ENCODE results near the gene IL1RN.

The IL1RN gene

DNA sequence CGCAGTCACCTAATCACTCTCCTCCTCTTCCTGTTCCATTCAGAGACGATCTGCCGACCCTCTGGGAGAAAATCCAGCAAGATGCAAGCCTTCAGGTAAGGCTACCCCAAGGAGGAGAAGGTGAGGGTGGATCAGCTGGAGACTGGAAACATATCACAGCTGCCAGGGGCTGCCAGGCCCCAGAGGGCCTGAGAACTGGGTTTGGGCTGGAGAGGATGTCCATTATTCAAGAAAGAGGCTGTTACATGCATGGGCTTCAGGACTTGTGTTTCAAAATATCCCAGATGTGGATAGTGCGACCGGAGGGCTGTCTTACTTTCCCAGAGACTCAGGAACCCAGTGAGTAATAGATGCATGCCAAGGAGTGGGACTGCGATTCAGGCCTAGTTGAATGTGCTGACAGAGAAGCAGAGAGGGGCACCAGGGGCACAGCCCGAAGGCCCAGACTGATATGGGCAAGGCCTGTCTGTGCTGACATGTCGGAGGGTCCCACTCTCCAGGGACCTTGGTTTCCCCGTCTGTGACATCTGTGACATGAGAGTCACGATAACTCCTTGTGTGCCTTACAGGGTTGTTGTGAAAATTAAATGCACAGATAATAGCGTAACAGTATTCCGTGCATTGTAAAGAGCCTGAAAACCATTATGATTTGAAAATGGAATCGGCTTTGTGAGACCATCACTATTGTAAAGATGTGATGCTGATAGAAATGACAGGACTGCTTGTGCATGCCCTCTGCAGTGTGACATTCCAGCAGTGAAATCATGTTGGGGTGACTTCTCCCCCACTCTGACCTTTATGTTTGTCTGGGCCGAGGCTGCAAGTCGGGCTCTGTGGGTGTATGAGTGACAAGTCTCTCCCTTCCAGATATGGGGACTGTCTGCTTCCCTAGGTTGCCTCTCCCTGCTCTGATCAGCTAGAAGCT, 510 bp downstream of the IL1RN start:
- no peak for DNase-seq (ENCODE audit: low read depth in 3 of 3)

DNA sequence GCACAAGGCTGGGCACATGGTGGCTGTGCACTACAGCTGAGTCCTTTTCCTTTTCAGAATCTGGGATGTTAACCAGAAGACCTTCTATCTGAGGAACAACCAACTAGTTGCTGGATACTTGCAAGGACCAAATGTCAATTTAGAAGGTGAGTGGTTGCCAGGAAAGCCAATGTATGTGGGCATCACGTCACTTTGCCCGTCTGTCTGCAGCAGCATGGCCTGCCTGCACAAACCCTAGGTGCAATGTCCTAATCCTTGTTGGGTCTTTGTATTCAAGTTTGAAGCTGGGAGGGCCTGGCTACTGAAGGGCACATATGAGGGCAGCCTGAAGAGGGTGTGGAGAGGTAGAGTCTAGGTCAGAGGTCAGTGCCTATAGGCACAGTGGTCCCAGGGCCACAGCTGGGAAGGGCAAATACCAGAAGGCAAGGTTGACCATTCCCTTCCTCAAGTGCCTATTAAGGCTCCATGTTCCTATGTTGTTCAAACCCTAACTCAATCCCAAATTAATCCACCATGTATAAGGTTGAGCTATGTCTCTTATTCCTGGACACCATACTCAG, 2.2 kb downstream of the IL1RN start:
- no peak for DNase-seq (ENCODE audit: low read depth in 3 of 3)

DNA sequence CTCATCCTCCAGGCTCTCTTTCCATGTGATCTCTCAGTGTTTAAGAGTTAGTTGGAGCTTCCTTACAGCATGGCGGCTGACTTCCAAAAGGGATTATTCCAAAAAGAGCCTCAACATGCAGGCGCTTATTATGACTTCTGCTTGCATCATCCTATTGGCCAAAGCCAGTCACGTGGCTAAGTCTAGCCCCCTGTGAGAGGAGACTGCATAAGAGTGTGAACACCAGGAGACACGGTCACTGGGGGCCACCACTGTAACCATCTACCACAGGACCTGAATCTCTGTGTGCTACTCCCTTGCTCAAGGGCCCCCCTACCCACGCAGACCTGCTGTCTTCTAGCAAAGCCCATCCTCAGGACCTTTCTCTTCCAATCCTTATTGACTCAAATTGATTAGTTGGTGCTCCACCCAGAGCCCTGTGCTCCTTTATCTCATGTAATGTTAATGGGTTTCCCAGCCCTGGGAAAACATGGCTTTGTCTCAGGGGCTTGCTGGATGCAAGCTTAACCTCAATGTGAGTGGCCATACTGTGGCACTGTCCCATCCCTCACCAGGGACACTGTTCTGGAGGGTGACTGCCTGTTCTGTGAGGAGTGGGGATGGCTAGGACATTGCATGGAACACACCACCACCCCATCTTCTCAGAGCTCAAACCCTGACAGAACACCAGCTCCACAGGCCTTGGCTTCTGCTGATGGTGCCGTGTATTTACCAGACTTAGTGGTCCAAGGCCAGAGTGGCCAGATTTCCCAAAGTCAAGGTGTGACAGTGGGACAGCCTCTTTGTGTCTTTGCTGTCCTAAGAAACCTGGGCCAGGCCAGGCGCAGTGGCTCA, 4.2 kb downstream of the IL1RN start:
- DNase-seq (ENCODE audit: low read depth in 3 of 3), result no peak

GRCh38 chr2:113132414-113133021, 5.1 kb downstream of the IL1RN start:
- DNase-seq (ENCODE audit: low read depth in 3 of 3), result no peak

DNA sequence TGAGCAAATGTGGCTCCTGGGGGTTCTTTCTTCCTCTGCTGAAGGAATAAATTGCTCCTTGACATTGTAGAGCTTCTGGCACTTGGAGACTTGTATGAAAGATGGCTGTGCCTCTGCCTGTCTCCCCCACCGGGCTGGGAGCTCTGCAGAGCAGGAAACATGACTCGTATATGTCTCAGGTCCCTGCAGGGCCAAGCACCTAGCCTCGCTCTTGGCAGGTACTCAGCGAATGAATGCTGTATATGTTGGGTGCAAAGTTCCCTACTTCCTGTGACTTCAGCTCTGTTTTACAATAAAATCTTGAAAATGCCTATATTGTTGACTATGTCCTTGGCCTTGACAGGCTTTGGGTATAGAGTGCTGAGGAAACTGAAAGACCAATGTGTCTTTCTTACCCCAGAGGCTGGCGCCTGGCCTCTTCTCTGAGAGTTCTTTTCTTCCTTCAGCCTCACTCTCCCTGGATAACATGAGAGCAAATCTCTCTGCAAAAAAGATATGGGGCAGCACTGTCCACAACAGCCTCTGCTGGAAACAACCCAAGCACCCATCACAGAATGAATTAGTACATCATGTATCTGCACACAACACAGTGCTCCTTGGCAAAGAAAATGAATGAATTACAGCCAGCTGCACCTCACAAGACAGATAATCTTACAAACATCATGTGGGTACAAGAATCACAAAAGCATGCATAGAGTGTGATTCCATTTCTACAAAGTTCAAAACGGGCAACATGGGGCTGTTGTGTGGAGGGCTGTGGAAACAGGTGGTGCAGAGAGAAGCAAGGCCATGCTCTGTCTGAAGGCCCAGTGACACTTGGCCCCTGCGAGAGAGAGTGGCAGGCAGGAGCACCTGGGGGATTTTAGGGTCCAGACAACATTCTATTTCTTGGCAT, 6.6 kb downstream of the IL1RN start:
- no peak for DNase-seq (ENCODE audit: low read depth in 3 of 3)

DNA sequence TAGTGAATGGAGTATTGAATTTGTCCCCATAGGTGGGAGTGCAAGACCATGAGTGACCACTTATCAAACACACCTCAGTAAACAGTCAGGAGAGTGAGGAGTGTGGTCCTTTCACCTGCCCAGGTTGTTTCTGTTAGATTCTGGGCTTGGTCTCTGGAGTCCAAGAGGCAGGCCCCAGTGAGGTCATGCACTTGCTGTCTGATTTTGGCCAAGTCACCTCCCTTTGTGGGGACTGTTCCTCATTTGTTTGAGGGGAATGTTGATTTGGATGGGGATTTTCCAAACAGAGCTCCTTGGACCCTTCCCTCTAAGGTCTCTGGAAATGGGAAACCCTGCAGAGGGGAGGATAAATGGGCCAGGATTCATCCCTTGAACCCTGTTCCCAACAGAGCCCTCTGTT, 7.3 kb downstream of the IL1RN start:
- DNase-seq (ENCODE audit: low read depth in 3 of 3), result no peak

DNA sequence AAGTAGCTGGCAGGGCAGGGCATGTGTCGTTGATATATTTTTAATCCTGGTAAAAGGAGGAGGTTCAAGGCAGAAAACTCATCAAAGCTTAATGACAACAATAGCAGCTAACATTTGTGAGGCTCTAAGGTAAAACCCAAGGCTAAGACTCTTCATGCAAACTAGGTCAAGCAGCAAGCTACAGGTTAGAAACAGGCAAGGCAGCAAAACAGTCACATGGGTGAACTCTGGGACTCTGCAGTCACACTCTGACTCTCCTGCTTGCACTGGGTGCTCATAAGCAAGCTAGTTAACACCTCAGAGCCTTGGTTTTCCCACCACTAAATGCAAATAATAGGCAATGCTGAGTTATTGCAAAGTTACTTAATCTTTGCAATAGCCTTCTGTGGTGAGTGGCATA, 7.9 kb downstream of the IL1RN start:
- no peak for DNase-seq (ENCODE audit: low read depth in 3 of 3)

GRCh38 chr2:113136828-113137775, 9.7 kb downstream of the IL1RN start:
- DNase-seq (ENCODE audit: low read depth in 3 of 3), result peak in 1 of 3 donors; percentile 32

GRCh38 chr2:113137827-113138226, 10.4 kb downstream of the IL1RN start:
- no peak for DNase-seq (ENCODE audit: low read depth in 3 of 3)

- peak in 1 of 3 donors; percentile 61 for DNase-seq (ENCODE audit: low read depth in 3 of 3)
Measured at GRCh38 chr2:113138428-113139322, 11.3 kb downstream of the IL1RN start.

DNA sequence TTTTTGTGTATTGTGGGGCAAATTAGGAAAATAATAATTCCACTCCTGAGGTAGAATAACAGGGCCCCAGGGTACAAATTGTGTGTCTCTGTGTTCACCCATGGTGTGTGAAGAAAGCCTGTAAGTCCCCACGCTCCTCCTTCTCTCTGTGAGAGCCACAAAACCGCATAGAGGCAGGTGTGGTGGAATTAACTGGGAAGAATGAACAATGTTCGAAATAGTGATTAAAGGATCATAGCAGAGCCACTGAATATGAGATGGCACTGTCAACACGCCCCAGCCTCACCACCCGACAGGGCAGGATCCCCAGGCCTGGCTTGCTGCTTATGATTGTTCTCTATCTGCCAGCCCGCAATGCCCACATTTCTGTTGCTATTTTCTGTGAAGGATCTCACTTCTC, 14.1 kb downstream of the IL1RN start:
- DNase-seq (ENCODE audit: low read depth in 3 of 3), result no peak

DNA sequence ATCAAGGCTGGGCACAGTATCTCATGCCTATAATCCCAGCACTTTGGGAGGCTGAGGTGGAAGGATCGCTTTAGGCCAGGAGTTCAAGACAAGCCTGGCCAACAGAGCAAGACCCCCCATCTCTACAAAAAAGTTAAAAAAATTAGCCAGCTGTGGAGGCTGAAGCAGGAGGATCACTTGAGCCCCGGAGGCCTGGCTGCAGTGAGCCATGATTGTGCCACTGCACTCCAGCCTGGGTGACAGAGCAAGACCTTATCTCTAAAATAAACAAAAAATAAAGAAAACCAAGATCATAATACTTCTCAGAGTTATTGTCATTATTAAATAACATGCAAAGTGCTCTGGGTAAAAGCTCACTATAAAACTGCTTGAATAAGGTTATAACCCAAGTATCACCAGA, 14.9 kb downstream of the IL1RN start:
- no peak for DNase-seq (ENCODE audit: low read depth in 3 of 3)

DNA sequence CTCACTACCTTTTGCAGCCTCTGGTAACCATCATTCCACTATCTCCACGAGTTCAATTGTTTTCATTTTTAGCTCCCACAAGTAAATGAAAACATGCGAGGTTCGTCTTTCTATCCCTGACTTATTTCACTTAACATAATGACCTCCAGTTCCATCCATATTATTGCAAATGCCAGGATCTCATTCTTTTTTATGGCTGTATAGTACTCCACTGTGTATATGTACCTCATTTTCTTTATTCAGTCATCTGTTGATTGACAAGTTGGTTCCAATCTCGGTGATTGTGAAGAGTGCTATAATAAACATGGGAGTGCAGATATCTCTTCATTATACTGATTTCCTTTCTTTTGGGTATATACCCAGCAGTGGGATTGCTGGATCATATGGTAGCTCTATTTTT, 16.9 kb downstream of the IL1RN start:
- no peak for DNase-seq (ENCODE audit: low read depth in 3 of 3)

DNA sequence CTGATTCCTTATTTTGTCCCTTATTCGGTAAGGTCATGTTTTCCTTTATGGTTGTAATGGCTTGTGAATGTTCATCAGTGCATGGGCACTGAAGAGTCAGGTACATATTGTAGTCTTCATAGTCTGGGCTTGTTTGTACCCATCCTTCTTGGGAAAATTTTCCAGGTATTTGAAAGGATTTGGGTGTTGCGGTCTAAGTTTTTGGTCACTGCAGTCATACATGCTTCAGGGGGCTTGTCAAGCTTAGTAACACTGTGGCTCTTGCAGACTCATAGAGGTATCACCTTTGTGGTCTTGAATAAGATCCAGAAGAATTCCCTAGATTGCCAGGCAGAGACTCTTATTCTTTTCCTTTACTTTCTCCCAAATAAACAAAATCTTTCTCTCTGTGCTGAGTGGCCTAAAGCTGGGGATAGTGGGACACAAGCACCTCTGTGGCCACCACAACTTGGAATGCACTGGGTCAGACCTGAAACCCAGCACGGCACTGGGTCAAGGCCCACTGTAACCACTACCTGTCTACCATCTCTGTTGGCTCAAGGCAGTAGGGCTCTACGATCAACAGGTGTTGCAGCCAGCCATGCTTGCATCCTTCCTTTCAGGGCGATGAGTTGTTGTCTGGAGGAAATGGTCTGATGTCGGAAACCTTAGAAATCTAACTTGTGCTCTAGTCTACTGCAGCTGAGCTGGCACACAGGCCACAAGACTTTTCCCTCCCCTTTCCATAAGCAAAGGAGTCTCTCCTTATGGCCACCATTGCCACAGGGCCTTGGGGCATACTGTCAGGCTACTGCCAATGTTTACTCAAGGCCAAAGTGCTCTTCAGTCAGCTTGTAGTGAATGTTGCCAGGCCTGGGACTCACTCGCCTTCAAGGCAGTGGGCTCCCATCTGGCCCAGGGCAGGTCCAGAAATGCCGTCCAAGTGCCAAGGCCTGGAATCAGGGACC, 21.5 kb downstream of the IL1RN start:
- DNase-seq (ENCODE audit: low read depth in 3 of 3), result no peak

DNA sequence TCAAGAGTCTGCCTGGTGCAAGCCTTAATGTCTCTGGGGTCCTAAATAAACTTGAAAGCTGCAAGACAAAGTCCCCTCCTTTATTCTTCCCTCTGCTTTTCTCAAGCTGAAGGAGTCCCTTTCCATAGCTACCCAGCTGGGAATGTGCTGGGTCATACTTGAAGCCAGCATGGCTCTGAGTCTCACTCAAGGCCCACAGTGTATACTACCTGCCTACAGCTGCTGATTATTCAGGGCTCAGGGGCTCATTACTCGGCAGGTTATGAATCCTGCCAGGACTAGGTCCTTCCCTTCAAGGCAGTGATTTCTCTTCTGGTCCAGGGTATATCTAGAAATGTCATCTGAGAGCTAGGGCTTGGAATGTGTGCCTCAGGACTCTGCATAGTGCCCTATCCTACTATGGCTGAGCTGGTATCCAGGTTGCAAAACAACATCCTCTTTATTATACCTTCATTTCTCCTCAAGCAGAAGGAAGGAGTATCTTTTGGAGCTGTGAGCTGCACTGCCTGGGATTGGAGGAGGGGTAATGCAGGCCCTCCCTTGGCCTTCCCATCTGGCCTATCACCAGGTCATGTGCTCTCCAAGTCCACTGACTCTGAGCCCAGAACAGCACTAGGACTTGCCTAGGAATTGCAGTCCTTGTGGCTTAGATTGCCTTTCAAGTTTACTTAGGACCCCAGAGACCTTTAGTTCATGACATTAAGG, 22.3 kb downstream of the IL1RN start:
- no peak for DNase-seq (ENCODE audit: low read depth in 3 of 3)

- DNase-seq (ENCODE audit: low read depth in 3 of 3), result no peak
Measured at GRCh38 chr2:113150258-113150601, 22.8 kb downstream of the IL1RN start.

GRCh38 chr2:113155331-113155730, 27.9 kb downstream of the IL1RN start:
- DNase-seq (ENCODE audit: low read depth in 3 of 3), result no peak

Data from stimulated activated CD4-positive, alpha-beta T cell treated with anti-CD3 and anti-CD28 coated beads, TNF-alpha, amount 100 ng/mL, for 48 hours (primary cell).